K562 (cell line): ENCODE data around the gene TNFAIP3. TPM values are rescaled to one million over a fixed set of nuclear protein-coding genes. Genes with fewer than 3 reads are reported as not detected.

Experiments
- ARHGAP35 ChIP-seq: fragments of 450-650 bp; IDR thresholded peaks from 2 replicates; pipeline ENCODE4 v1.6.1; 2018; ENCODE audit not compliant: partially characterized antibody
- BRD9 ChIP-seq: fragments of 450-650 bp; IDR thresholded peaks from 2 replicates; pipeline ENCODE4 v1.6.1; 2018; ENCODE audit warnings: low read depth; ENCODE audit not compliant: partially characterized antibody
- CUX1 ChIP-seq: fragments of 200-800 bp; sonication (Bioruptor generic); IDR thresholded peaks from 2 replicates; pipeline ENCODE4 v1.6.1; 2016; ENCODE audit warnings: missing genetic modification characterization, missing compliant biosample characterization
- ELF1 ChIP-seq: fragments of 200-800 bp; sonication (Bioruptor generic); IDR thresholded peaks from 2 replicates; pipeline ENCODE4 v1.6.1; 2016; ENCODE audit warnings: missing genetic modification characterization, missing compliant biosample characterization
- FOXK1 ChIP-seq: sonication (generic); formaldehyde crosslinking; IDR thresholded peaks from 2 replicates; pipeline ENCODE4 v1.8.0; 2022; ENCODE audit warnings: missing genetic modification reagents, mild to moderate bottlenecking, borderline replicate concordance
- GATA2 ChIP-seq: sonication (generic); formaldehyde crosslinking; IDR thresholded peaks from 2 replicates; pipeline ENCODE4 v1.4.0; 2020; ENCODE audit warnings: mild to moderate bottlenecking, missing genetic modification reagents
- MAFK ChIP-seq: IDR thresholded peaks from 2 replicates; pipeline ENCODE4 v1.6.1; 2011; ENCODE audit warnings: low read length, improper control_type of control experiment
- MIER1 ChIP-seq: fragments of 450-650 bp; IDR thresholded peaks from 2 replicates; pipeline ENCODE4 v1.6.1; 2016; ENCODE audit warnings: antibody characterized with exemption, mild to moderate bottlenecking, low read depth
- NCOA6 ChIP-seq: fragments of 450-650 bp; IDR thresholded peaks from 2 replicates; pipeline ENCODE4 v1.6.1; 2017; ENCODE audit warnings: mild to moderate bottlenecking
- NFIX ChIP-seq: fragments of 250-450 bp; sonication (Bioruptor Pico); IDR thresholded peaks from 2 replicates; pipeline ENCODE4 v1.4.0; 2020; ENCODE audit warnings: low read depth, mild to moderate bottlenecking, moderate library complexity
- NKRF ChIP-seq: fragments of 450-650 bp; IDR thresholded peaks from 2 replicates; pipeline ENCODE4 v1.6.1; 2016; ENCODE audit warnings: borderline replicate concordance
- NR1H2 ChIP-seq: sonication (generic); formaldehyde crosslinking; IDR thresholded peaks from 2 replicates; pipeline ENCODE4 v1.4.0; 2020; ENCODE audit warnings: mild to moderate bottlenecking, missing genetic modification reagents
- RBM22 ChIP-seq: fragments of 200-400 bp; formaldehyde crosslinking; IDR thresholded peaks from 2 replicates; pipeline ENCODE4 v1.6.1; 2018; ENCODE audit warnings: low read length, low read depth; ENCODE audit not compliant: poor library complexity, severe bottlenecking
- RFX5 ChIP-seq: IDR thresholded peaks from 2 replicates; pipeline ENCODE4 v1.6.1; 2011; ENCODE audit warnings: low read depth, mild to moderate bottlenecking, improper control_type of control experiment, low read length
- SMC3 ChIP-seq: conservative IDR thresholded peaks from 2 replicates; pipeline ENCODE4 v1.6.1; 2011; ENCODE audit warnings: low read depth, low read length, improper control_type of control experiment; ENCODE audit not compliant: insufficient read depth
- SRSF1 ChIP-seq: fragments of 200-400 bp; formaldehyde crosslinking; IDR thresholded peaks from 2 replicates; pipeline ENCODE4 v1.6.1; 2017; ENCODE audit warnings: mild to moderate bottlenecking, low read depth, low read length, moderate library complexity
- TCFL5 ChIP-seq: fragments of 250-450 bp; sonication (Bioruptor Pico); conservative IDR thresholded peaks from 2 replicates; pipeline ENCODE4 v1.6.1; 2021; ENCODE audit warnings: mild to moderate bottlenecking, moderate library complexity, matching md5 sums
- TOE1 ChIP-seq, 2 experiments: fragments of 450-650 bp in 1 of 2; sonication (generic) in 1 of 2; formaldehyde crosslinking in 1 of 2; IDR thresholded peaks; 2 replicates each; pipeline versions ENCODE4 v1.7.1 to v1.8.0; 2016 to 2022; ENCODE audit warnings: borderline replicate concordance in 2 of 2, mild to moderate bottlenecking in 2 of 2, antibody characterized with exemption in 1 of 2, inconsistent platforms in 1 of 2, low read depth in 1 of 2, missing genetic modification reagents in 1 of 2, moderate library complexity in 1 of 2
- ZNF23 ChIP-seq: fragments of 250-450 bp; sonication (Bioruptor Pico); IDR thresholded peaks from 2 replicates; pipeline ENCODE4 v1.4.0; 2020; ENCODE audit warnings: mild to moderate bottlenecking
- ZNF354B ChIP-seq: fragments of 250-450 bp; sonication (Bioruptor Pico); IDR thresholded peaks from 2 replicates; pipeline ENCODE4 v1.4.0; 2020
- ZNF445 ChIP-seq: fragments of 250-450 bp; sonication (Bioruptor Pico); IDR thresholded peaks from 2 replicates; pipeline ENCODE4 v1.4.0; 2020; ENCODE audit warnings: low read depth, mild to moderate bottlenecking, moderate library complexity
- ZNF830 ChIP-seq: fragments of 250-450 bp; sonication (Bioruptor Pico); IDR thresholded peaks from 2 replicates; pipeline ENCODE4 v1.5.0; 2021; ENCODE audit warnings: mild to moderate bottlenecking
- ZSCAN32 ChIP-seq: fragments of 450-650 bp; formaldehyde crosslinking; IDR thresholded peaks from 2 replicates; pipeline ENCODE4 v1.4.0; 2020; ENCODE audit warnings: mild to moderate bottlenecking, moderate library complexity
- polyA plus RNA-seq, 8 experiments: library from polyadenylated mRNA; depleted of rRNA in 4 of 8; stranded (reverse) in 5 of 8; unstranded in 3 of 8; fragments of >200 nt; fragmentation: Nextera tagmentation in 2 of 8; fragmentation: Illumina TruSeq in 1 of 8; extraction: Ambion mirVana in 2 of 8; extraction: Trizol in 1 of 8; gene quantifications; 2 replicates each; pipeline versions ENCODE4 v1.2.1 to v1.2.3, GENCODE V29; 2011 to 2014; ENCODE audit warnings: inconsistent platforms in 1 of 8, missing spikeins in 1 of 8
- total RNA-seq, 7 experiments: library from RNA; depleted of rRNA in 6 of 7; stranded (reverse); fragments of >200 nt in 6 of 7; fragmentation: Illumina TruSeq in 2 of 7; extraction: Trizol in 2 of 7; gene quantifications; 2 replicates each; pipeline versions ENCODE4 v1.2.1 to v1.2.3, GENCODE V29; 2011 to 2021; ENCODE audit warnings: low replicate concordance in 1 of 7

Gene TNFAIP3
- total and polyA plus RNA-seq, 9 of the 15 experiments (the other 6 are each of a cell fraction or from before 2014, with no cell fraction given), result 0.79 to 17.0 (median 6.4) TPM

- no peak for TF ChIP-seq NKRF
- TF ChIP-seq TCFL5 (CRISPR knock-in tag), result no peak
- TF ChIP-seq ZNF23 (CRISPR knock-in tag), result no peak
- no peak for TF ChIP-seq SRSF1
- no peak for TF ChIP-seq GATA2 (CRISPR knock-in tag)
- TF ChIP-seq RBM22, result no peak
- no peak for TF ChIP-seq RFX5
- TF ChIP-seq TOE1 (IDR thresholded peaks at IDR 0.05; ENCODE audit: borderline replicate concordance), result no peak
- no peak for TF ChIP-seq TOE1 (CRISPR knock-in tag; IDR thresholded peaks at IDR 0.05; ENCODE audit: borderline replicate concordance, low read depth)
- TF ChIP-seq BRD9, result peak; percentile 79
- TF ChIP-seq ZNF445 (CRISPR knock-in tag), result no peak
- TF ChIP-seq MIER1, result no peak
- TF ChIP-seq CUX1, result no peak
- TF ChIP-seq ZNF830, result 0 out of 2 replicates have a peak, but pooled peaks have one; percentile 74
- no peak for TF ChIP-seq ELF1 (tag)
- TF ChIP-seq FOXK1, result no peak
- no peak for TF ChIP-seq ZNF354B (CRISPR knock-in tag)
- TF ChIP-seq SMC3, result 0 out of 2 replicates have a peak, but pooled peaks have one; percentile 11
- TF ChIP-seq ZSCAN32 (CRISPR knock-in tag), result no peak
- TF ChIP-seq MAFK, result peak; percentile 4; the same call in 1 of the 2 replicates
- TF ChIP-seq NCOA6, result no peak
- TF ChIP-seq NFIX (CRISPR knock-in tag), result no peak
- TF ChIP-seq ARHGAP35, result no peak
- no peak for TF ChIP-seq NR1H2 (CRISPR knock-in tag)
These were observed 2.1 kb upstream of the TNFAIP3 start (continued) for GRCh38 chr6:137864812-137865508.
